Memory B cell (primary cell): ENCODE measurements around the gene ARL2.

Experiments
- ATAC-seq: fragments of 150-1000 bp; cut with Tn5 transposase; 2 replicates; pipeline ENCODE4 v1.10.0; 2021; ENCODE audit warnings: low read depth, mild to moderate bottlenecking, moderate library complexity
- DNase-seq, 2 donors: peaks; one replicate each; pipeline ENCODE4 v3.0.0; 2022; ENCODE audit warnings: low spot score in 2 of 2
- H3K27ac Mint-ChIP-seq: one replicate; pipeline ENCODE4 v1.8.0; 2022; ENCODE audit warnings: mild to moderate bottlenecking, moderate library complexity, mixed read lengths
- H3K27me3 Mint-ChIP-seq: one replicate; pipeline ENCODE4 v1.8.0; 2022; ENCODE audit warnings: mixed read lengths
- H3K36me3 Mint-ChIP-seq: one replicate; pipeline ENCODE4 v1.8.0; 2022; ENCODE audit warnings: mild to moderate bottlenecking, mixed read lengths
- H3K4me1 Mint-ChIP-seq: one replicate; pipeline ENCODE4 v1.8.0; 2022; ENCODE audit warnings: mixed read lengths
- H3K4me3 Mint-ChIP-seq: one replicate; pipeline ENCODE4 v1.8.0; 2022; ENCODE audit warnings: mild to moderate bottlenecking, moderate library complexity, mixed read lengths
- H3K9me3 Mint-ChIP-seq: one replicate; pipeline ENCODE4 v1.8.0; 2022; ENCODE audit warnings: mixed read lengths

The ARL2 gene

GRCh38 chr11:65064847-65065240 is 50.9 kb downstream of the ARL2 start:
- Mint-ChIP-seq H3K27me3 (peaks cover 4% of the 10 kb centered on the region), H3K27ac (no peak overlapping the region), H3K4me1 (peaks cover 4% of the 10 kb centered on the region), H3K4me3 (no peak overlapping the region), H3K9me3 (no peaks in the 10 kb centered on the region), H3K36me3 (no peaks in the 10 kb centered on the region)
- no peak for DNase-seq
- no peak for ATAC-seq

GRCh38 chr11:65065851-65066250 is 51.9 kb downstream of the ARL2 start:
- Mint-ChIP-seq H3K27me3 (peaks cover 4% of the 10 kb centered on the region), H3K9me3 (no peaks in the 10 kb centered on the region), H3K4me3 (no peak overlapping the region), H3K27ac (no peak overlapping the region), H3K36me3 (no peaks in the 10 kb centered on the region), H3K4me1 (peaks cover 4% of the 10 kb centered on the region)
- no peak for ATAC-seq
- DNase-seq = no peak

DNA sequence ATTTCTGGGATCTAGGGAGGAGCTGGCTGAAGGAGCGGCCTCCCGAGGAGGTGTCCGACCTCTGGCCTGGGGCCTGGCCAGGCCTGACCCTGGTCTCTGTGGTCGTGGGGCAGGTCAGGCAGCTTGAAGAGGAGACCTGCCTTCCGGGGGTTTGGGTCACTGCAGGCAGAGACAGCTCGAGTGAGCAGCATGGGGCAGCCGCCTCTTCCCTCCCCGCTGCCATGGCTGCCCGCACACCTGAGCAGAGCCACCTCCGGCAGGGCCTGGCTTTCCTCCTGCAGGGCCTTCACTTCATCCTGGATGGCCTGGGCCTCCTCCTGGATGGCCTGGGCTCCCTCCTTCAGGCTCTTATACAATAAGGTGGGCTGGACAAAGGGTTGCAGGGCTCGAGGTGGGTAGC is 52.4 kb downstream of the ARL2 start:
- Mint-ChIP-seq H3K27ac (no peak overlapping the region), H3K4me3 (no peak overlapping the region), H3K27me3 (peaks cover 2% of the 10 kb centered on the region), H3K36me3 (no peaks in the 10 kb centered on the region), H3K9me3 (no peaks in the 10 kb centered on the region), H3K4me1 (peaks cover 4% of the 10 kb centered on the region)
- no peak for ATAC-seq
- no peak for DNase-seq

GRCh38 chr11:65066805-65067291 is 52.9 kb downstream of the ARL2 start:
- Mint-ChIP-seq H3K27ac (no peak overlapping the region), H3K4me1 (peaks cover 6% of the 10 kb centered on the region), H3K4me3 (no peak overlapping the region), H3K27me3 (peaks cover 2% of the 10 kb centered on the region), H3K36me3 (no peaks in the 10 kb centered on the region), H3K9me3 (no peaks in the 10 kb centered on the region)
- ATAC-seq (no peak), DNase-seq (no peak)

GRCh38 chr11:65067446-65067845 is 53.5 kb downstream of the ARL2 start:
- Mint-ChIP-seq H3K9me3 (no peaks in the 10 kb centered on the region), H3K36me3 (no peaks in the 10 kb centered on the region), H3K4me3 (no peak overlapping the region), H3K4me1 (peaks cover 6% of the 10 kb centered on the region), H3K27ac (no peak overlapping the region), H3K27me3 (peaks cover 2% of the 10 kb centered on the region)
- ATAC-seq (no peak), DNase-seq (no peak)

GRCh38 chr11:65069217-65069616 is 55.3 kb downstream of the ARL2 start:
- no peaks in the 10 kb centered on the region for H3K36me3 Mint-ChIP-seq

More at GRCh38 chr11:65069217-65069616, 55.3 kb downstream of the ARL2 start:
- ATAC-seq = no peak
- Mint-ChIP-seq H3K27me3 (no peaks in the 10 kb centered on the region), H3K27ac (no peak overlapping the region), H3K9me3 (no peaks in the 10 kb centered on the region), H3K4me1 (peaks cover 6% of the 10 kb centered on the region), H3K4me3 (no peak overlapping the region)
- DNase-seq = no peak
